GM18907 (cell line): Measurements from ENCODE around the gene KIAA1549.

ENCODE experiments used
- ATAC-seq: cut with Tn5 transposase; IDR thresholded peaks from one replicate; pipeline ENCODE4 v1.9.1; 2021; ENCODE audit warnings: mild to moderate bottlenecking, moderate library complexity; ENCODE audit not compliant: unreplicated experiment

KIAA1549 gene

GRCh38 chr7:138975343-138976104, 5.7 kb downstream of the KIAA1549 start:
- ATAC-seq = no peak

GRCh38 chr7:138974675-138975292, 6.4 kb downstream of the KIAA1549 start:
- no peak for ATAC-seq

GRCh38 chr7:138974103-138974502, 7.1 kb downstream of the KIAA1549 start:
- ATAC-seq = no peak

DNA sequence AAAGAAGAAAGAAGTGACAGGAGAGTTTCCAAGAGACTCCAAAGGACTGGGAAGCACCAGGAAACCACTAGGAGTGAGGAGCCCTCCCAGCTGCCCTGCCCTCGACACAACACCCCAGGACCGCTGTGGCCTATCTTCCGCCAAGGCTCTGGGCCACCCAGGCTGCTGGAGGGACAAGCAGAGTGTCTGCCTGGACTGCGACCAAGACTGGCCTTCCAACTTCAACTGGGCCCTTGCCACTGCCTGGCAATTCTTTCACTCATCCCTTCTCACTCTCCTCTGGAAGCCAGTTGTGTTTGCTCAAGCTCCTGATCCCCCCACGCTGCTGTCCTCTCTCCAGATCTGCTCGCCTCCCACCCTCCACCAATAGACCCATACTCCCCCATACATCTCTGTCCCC, 10.2 kb downstream of the KIAA1549 start:
- ATAC-seq = no peak

DNA sequence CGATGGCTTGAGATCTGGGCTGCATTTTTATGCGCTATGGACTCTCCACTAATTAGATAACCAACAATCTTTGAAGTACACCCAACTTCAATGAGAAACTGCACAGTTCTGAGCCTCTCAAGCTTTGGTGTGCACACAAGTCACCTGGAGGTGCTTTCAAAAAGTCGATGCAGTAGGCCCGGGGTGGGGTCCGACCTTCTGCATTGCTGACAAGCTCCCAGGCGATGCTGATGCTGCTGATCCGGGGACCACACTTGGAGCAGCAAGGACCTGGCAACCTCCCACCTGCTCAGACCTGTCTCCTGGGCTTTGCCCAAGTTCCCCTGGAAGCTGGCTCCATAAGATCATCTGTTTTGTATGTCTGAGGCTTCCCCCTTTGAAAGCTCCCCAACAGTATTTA, 10.7 kb downstream of the KIAA1549 start:
- ATAC-seq = no peak

DNA sequence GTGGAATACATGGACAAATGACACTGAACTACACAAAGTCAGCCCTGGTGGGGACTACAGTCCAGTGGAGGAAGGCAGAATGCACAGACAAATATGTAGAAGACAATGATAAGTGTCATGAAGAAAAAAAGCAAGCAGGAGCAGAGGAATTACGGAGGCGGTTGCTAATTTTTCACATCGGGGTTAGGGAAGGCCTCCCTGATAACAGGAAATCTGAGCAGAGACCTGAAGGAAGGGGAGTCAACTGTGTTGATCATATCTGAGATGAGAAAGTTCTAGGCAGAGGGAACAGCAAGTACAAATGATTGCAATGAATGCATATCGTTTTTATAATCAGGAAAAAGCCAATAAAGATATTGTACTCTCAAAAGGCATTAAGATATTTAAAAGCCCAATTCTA, 14.0 kb downstream of the KIAA1549 start:
- no peak for ATAC-seq

DNA sequence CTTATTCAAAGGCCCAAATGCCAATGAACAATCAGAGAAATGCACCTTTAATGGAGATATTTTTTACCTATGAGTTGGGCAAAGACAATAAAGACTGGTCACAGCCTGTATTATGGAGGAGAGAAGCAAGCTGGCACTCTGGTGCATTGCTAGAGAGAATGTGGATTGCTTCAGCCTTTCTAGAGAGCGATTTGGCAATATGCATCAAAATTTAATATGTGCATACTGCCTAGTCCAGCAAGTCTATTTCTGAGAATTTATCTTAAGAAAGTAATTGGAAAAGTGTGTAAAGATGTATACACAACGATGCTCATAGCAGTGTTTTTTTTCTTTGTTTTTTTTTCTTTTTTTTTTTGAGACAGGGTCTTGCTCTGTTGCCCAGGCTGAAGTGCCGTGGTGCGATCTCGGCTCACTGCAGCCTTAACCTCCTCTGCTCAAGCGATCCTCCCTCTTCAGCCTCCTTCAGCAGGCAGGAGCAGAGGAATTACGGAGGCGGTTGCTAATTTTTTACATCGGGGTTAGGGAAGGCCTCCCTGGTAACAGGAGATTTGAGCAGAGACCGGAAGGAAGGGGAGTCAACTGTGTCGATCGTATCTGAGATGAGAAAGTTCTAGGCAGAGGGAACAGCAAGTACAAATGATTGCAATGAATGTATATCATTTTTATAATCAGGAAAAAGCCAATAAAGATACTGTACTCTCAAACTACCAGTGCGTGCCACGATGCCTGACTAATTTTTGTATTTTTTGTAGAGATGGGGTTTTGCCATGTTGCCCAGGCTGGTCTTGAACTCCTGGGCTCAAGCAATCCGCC, 16.4 kb downstream of the KIAA1549 start:
- ATAC-seq = no peak

- ATAC-seq = no peak
Measured at GRCh38 chr7:138963675-138964074, 17.5 kb downstream of the KIAA1549 start.

DNA sequence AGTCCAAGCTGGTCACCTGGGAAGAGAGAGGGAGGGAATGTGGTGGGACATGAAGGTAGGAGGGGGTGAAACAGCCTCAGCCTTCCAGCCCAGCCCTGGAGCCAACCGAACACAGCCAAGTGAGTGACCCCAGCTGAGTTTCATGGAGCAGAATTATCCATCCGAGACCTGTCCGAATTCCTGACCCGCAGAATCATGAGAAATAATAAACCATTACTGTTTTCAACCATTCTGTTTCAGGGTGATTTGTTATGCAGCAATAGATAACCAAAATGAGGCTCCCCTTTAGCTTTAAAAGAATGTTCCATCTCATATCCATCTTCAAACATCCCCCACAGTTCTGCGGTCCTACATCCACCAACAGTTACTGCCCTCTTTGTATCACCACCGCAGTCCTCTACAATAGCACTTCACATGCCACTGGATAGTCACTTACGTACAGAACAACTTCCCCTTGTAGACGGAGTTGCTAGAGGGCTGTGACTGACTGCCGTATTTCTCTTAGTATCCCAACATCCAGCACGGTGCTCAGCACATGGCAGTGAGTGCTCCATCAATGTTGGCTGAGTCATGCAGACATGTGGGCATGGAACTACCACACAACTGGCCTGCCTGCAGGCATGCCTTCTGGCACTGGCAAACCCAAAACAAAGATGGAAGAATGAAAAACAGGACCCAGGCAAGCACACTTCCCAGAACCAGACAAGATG, 18.5 kb downstream of the KIAA1549 start:
- no peak for ATAC-seq

- no peak for ATAC-seq
Measured at GRCh38 chr7:138961159-138961558, 20.0 kb downstream of the KIAA1549 start.

DNA sequence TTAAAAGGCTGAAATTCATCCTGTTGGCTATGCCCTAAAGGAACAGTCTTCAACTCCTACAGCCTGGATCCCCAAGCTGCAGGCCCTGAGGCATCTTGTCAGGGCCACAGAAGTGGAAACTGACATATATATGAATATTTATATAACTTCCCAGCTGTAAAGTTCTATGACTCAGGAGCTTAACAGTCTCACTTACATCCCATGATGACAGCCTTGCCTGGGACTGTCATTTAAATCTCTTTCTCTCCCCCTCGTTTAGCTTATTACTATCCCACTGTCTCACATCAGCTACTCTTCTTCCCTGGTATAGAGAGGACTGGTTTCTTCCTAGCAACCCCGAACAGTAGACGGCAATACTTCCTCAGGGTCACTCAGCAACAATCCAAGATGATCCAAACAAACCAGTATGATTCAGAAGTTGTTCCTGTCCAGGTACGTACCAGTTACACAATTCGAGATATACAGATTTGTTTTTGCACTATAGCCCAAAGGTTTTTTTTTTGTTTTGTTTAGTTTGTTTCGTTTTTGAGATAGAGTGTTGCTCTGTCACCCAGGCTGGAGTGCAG, 22.7 kb downstream of the KIAA1549 start:
- no peak for ATAC-seq

GRCh38 chr7:138957753-138958390, 23.3 kb downstream of the KIAA1549 start:
- no peak for ATAC-seq

GRCh38 chr7:138957217-138957616, 24.0 kb downstream of the KIAA1549 start:
- ATAC-seq = no peak

- no peak for ATAC-seq
Measured at GRCh38 chr7:138954545-138955475, 26.4 kb downstream of the KIAA1549 start.

- no peak for ATAC-seq
Measured at GRCh38 chr7:138952791-138953190, 28.4 kb downstream of the KIAA1549 start.

GRCh38 chr7:138951953-138952352, 29.2 kb downstream of the KIAA1549 start:
- ATAC-seq = no peak

GRCh38 chr7:138949421-138950088, 31.6 kb downstream of the KIAA1549 start:
- ATAC-seq = no peak

DNA sequence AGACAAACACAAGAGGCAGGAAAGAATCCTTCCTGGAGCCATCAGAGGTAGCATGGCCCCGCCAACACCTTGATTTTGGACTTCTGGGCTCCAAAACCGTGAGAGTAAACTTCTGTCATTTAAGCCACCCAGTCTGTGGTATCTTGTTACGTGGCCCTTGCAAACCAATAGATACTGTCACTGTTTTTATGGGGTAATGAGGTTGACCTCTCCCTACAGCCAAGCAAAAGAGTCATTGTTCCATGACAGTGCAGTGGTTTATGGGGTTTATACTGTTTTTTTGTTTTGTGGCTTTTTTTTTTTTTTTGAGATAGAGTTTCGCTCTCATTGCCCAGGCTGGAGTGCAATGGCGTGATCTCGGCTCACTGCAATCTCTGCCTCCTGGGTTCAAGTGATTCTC, 32.8 kb downstream of the KIAA1549 start:
- no peak for ATAC-seq

GRCh38 chr7:138945821-138946220, 35.4 kb downstream of the KIAA1549 start:
- no peak for ATAC-seq
